A549 treated with Mapracorat at 1 μM for 4 hours (cell line): ENCODE measurements around the gene CAMK1G. TPM values are rescaled to one million over a fixed set of nuclear protein-coding genes. Genes with fewer than 3 reads are reported as not detected.

ENCODE experiments used
- total RNA-seq: library from RNA; stranded (reverse); fragments of 200-300 nt; extraction: Qiagen RNA extraction; gene quantifications from 5 replicates; pipeline ENCODE4 v1.2.3, GENCODE V29; 2022

The CAMK1G gene
- total RNA-seq: 0.17 to 0.36 TPM (median 0.27 TPM) in 5 replicates

DNA sequence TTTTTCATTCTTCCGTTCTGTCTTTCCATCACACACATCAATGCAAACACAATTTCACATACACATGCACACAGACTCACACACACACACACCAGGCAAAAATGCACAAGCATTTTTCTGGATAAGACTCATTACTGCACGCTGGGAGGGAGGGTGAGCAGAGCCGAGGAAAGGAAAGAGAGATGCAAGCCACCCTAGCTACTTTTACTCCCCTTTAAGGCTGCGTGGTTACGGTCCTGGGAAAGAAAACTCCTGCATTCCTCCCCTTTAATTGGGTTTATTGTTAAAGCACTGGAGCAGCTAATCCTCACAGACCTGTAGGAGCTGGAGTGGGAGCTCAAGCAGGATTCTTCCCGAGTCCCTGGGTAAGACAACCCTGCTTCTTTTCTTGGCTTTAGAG is at the start of gene CAMK1G:
Gene CAMK1G, plus strand, starts transcription at position 307 of the 400 bp plus-strand sequence. CDS start 11,270 bp downstream, outside the sequence.

DNA sequence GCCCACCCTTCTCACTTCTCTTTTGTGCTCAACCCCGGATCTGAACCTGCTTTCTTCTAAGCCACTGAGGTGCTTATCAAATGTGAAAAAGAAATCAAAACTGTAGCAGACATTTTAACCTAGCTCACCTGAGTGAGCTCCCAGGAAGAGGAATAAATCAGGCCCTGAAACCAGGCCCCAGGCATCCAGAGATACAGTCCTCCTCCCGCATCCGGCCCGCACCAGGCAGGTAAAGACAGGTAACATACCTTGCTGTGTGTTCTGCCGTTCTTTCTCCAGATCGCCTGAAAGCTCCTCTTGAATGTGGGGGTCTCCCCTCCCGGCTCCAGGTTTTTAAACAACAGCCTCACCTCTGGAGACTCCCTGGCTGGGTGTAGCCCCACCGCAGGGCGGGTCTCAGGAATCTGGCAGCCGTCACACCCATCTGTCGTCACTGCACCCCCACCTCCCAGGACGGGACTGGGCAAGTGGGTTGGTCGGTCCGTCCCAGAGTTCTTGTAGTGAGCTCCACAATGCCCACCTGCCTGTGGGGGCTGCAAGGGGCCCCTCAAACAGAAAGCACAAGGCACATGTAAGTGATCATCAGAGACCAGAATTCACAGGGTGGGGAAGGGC is 68.7 kb downstream of the CAMK1G start, which contains the start of gene LAMB3:
Gene LAMB3, minus strand, starts transcription at position 305 of the 615 bp plus-strand sequence. CDS start 1,481 bp downstream, outside the sequence.

Other genes starting within 250 kb of the CAMK1G start
- gene LAMB3, start 68.7 kb downstream of the CAMK1G start, total RNA-seq: 16.9 to 24.8 TPM (median 20.5 TPM) in 5 replicates
- 3.1 to 5.5 TPM (median 4.0 TPM) in 5 replicates for gene G0S2, start 91.7 kb downstream of the CAMK1G start, total RNA-seq
- gene HSD11B1, start 121.1 kb downstream of the CAMK1G start, total RNA-seq: 0.39 to 0.63 TPM (median 0.43 TPM) in 5 replicates
- gene TRAF3IP3, start 172.3 kb downstream of the CAMK1G start, total RNA-seq: not detected in 5 replicates
- gene C1orf74, start 200.8 kb downstream of the CAMK1G start, total RNA-seq: 1.4 to 1.8 TPM (median 1.4 TPM) in 5 replicates
- 0.14 to 0.22 TPM (median 0.18 TPM) in 5 replicates for gene IRF6, start 222.4 kb downstream of the CAMK1G start, total RNA-seq
- gene UTP25, start 244.3 kb downstream of the CAMK1G start, total RNA-seq: 10.1 to 11.5 TPM (median 11.0 TPM) in 5 replicates